ENCODE data around the gene KCNQ1.

DNA sequence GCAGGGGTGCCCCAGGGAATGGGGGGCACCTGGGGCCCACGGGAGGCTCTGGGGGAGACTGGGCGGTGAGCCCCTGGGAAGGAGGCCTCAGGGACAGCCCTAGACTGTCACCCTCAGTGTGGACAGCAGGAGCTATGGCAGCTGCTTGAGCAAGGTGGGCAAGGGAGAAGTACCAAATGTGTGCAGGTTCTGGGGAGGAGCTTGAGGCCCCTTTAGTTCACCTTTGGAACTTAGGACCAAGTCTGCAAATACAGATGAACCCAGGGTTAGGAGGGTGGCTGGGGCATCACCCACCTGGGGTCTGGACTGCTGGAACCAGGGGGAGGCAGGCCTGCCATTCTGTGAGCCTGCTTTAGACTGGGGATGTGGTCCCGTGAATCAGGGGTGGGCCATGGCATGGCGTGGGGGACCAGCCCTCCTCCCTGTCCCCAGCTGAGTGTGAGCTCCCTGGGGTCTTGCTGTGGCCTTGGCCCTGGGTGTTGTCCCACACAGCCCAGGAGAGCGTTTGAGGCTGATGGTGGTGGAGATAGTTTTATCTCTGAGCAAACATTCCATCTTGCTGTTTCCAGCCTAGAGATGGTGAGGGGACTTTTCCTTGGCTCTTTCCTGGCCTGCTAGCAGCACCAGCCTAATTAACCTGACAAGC lies 122.3 kb downstream of the KCNQ1 start:
- TF ChIP-seq, protein P1, sequence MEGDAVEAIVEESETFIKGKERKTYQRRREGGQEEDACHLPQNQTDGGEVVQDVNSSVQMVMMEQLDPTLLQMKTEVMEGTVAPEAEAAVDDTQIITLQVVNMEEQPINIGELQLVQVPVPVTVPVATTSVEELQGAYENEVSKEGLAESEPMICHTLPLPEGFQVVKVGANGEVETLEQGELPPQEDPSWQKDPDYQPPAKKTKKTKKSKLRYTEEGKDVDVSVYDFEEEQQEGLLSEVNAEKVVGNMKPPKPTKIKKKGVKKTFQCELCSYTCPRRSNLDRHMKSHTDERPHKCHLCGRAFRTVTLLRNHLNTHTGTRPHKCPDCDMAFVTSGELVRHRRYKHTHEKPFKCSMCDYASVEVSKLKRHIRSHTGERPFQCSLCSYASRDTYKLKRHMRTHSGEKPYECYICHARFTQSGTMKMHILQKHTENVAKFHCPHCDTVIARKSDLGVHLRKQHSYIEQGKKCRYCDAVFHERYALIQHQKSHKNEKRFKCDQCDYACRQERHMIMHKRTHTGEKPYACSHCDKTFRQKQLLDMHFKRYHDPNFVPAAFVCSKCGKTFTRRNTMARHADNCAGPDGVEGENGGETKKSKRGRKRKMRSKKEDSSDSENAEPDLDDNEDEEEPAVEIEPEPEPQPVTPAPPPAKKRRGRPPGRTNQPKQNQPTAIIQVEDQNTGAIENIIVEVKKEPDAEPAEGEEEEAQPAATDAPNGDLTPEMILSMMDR (conservative IDR thresholded peaks at IDR 0.05; ENCODE audit: low read length): no peak
- no peak for TF ChIP-seq EZH2phosphoT487 (IDR thresholded peaks at IDR 0.05; ENCODE audit: borderline replicate concordance)

Data from Loucy (cell line).